Mesenchymal stem cell (in vitro differentiated cells and primary cell): ENCODE data around the gene AUTS2.

Experiments
- DNase-seq: peaks from one replicate; pipeline ENCODE4 v3.0.0-alpha.2; 2013
- H2AFZ ChIP-seq: one replicate; pipeline ENCODE4 v1.6.1; 2013; ENCODE audit warnings: low read depth, mild to moderate bottlenecking, control low read depth, inconsistent platforms, low read length, moderate library complexity
- H2AK5ac ChIP-seq: 2 replicates; pipeline ENCODE4 v1.6.1; 2013; ENCODE audit warnings: low read length, moderate library complexity, mild to moderate bottlenecking, inconsistent platforms; ENCODE audit not compliant: severe bottlenecking
- H2BK120ac ChIP-seq: one replicate; pipeline ENCODE4 v1.6.1; 2013; ENCODE audit warnings: low read depth, mild to moderate bottlenecking, inconsistent platforms, low read length, moderate library complexity
- H2BK12ac ChIP-seq, 2 experiments: one replicate each; pipeline ENCODE4 v1.6.1; 2013; ENCODE audit warnings: inconsistent platforms in 2 of 2, low read length in 2 of 2, mild to moderate bottlenecking in 2 of 2, moderate library complexity in 2 of 2, control low read depth in 1 of 2
- H2BK15ac ChIP-seq: one replicate; pipeline ENCODE4 v1.6.1; 2013; ENCODE audit warnings: mild to moderate bottlenecking, low read depth, inconsistent platforms; ENCODE audit not compliant: poor library complexity, severe bottlenecking
- H2BK5ac ChIP-seq: 2 replicates; pipeline ENCODE4 v1.6.1; 2013; ENCODE audit warnings: low read depth, mild to moderate bottlenecking, low read length, control low read depth, inconsistent platforms; ENCODE audit not compliant: poor library complexity, severe bottlenecking
- H3K14ac ChIP-seq, 2 experiments: one replicate each; pipeline ENCODE4 v1.6.1; 2013; ENCODE audit warnings: inconsistent platforms in 2 of 2, low read length in 2 of 2, control low read depth in 1 of 2, mild to moderate bottlenecking in 1 of 2, moderate library complexity in 1 of 2
- H3K18ac ChIP-seq, 2 experiments: one replicate each; pipeline ENCODE4 v1.6.1; 2013; ENCODE audit warnings: inconsistent platforms in 2 of 2, low read length in 2 of 2, control low read depth in 1 of 2, low read depth in 1 of 2, mild to moderate bottlenecking in 1 of 2
- H3K23ac ChIP-seq, 2 experiments: one replicate each; pipeline ENCODE4 v1.6.1; 2013; ENCODE audit warnings: inconsistent platforms in 2 of 2, low read length in 2 of 2, mild to moderate bottlenecking in 2 of 2, moderate library complexity in 2 of 2, control low read depth in 1 of 2
- H3K27ac ChIP-seq: 2 replicates; pipeline ENCODE4 v1.5.1; 2013; ENCODE audit warnings: mild to moderate bottlenecking, moderate library complexity, low read length, control low read depth, inconsistent platforms; ENCODE audit not compliant: poor library complexity, severe bottlenecking
- H3K27me3 ChIP-seq, 2 experiments: 2 replicates each; pipeline versions ENCODE4 v1.6.1 to v1.7.0; 2013; ENCODE audit warnings: low read length in 2 of 2, mild to moderate bottlenecking in 2 of 2, moderate library complexity in 2 of 2, control low read depth in 1 of 2, inconsistent platforms in 1 of 2; ENCODE audit not compliant: control insufficient read depth in 1 of 2, insufficient read depth in 1 of 2
- H3K36me3 ChIP-seq, 2 experiments: 2 replicates each; pipeline versions ENCODE4 v1.6.1 to v1.7.0; 2013; ENCODE audit warnings: low read length in 2 of 2, control low read depth in 1 of 2, inconsistent platforms in 1 of 2, low read depth in 1 of 2, mild to moderate bottlenecking in 1 of 2; ENCODE audit not compliant: insufficient read depth in 2 of 2, control insufficient read depth in 1 of 2
- H3K4ac ChIP-seq, 2 experiments: one replicate each; pipeline ENCODE4 v1.6.1; 2013; ENCODE audit warnings: inconsistent platforms in 2 of 2, low read length in 2 of 2, mild to moderate bottlenecking in 2 of 2, moderate library complexity in 2 of 2, control low read depth in 1 of 2, low read depth in 1 of 2
- H3K4me1 ChIP-seq: 2 replicates; pipeline ENCODE4 v1.6.1; 2013; ENCODE audit warnings: low read depth, low read length, control low read depth; ENCODE audit not compliant: control insufficient read depth, insufficient read depth
- H3K4me2 ChIP-seq: 2 replicates; pipeline ENCODE4 v1.6.1; 2013; ENCODE audit warnings: low read length, mild to moderate bottlenecking, inconsistent platforms; ENCODE audit not compliant: poor library complexity, severe bottlenecking
- H3K4me3 ChIP-seq, 2 experiments: 2 replicates each; pipeline versions ENCODE4 v1.5.1 to v1.7.0; 2013; ENCODE audit warnings: low read length in 2 of 2, mild to moderate bottlenecking in 2 of 2, control low read depth in 1 of 2, low read depth in 1 of 2; ENCODE audit not compliant: insufficient read depth in 1 of 2
- H3K79me1 ChIP-seq: replicated peaks from 2 replicates; pipeline ENCODE4 v1.6.1; 2013; ENCODE audit warnings: mild to moderate bottlenecking, control low read depth, low read length, inconsistent platforms; ENCODE audit not compliant: poor library complexity, severe bottlenecking
- H3K9ac ChIP-seq: 2 replicates; pipeline ENCODE4 v1.7.0; 2013; ENCODE audit warnings: mild to moderate bottlenecking, low read length, moderate library complexity
- H3K9me3 ChIP-seq: 2 replicates; pipeline ENCODE4 v1.7.0; 2013; ENCODE audit warnings: mild to moderate bottlenecking, low read length; ENCODE audit not compliant: control insufficient read depth
- H4K8ac ChIP-seq: one replicate; pipeline ENCODE4 v1.6.1; 2013; ENCODE audit warnings: inconsistent platforms, mild to moderate bottlenecking, low read length, moderate library complexity
- H4K91ac ChIP-seq: one replicate; pipeline ENCODE4 v1.6.1; 2013; ENCODE audit warnings: mild to moderate bottlenecking, low read length, inconsistent platforms
- WGBS: methylation state at CpG from one replicate; pipeline ENCODE4 v1.1.7; 2013; ENCODE audit warnings: mixed read lengths; 5-methylcytosine and 5-hydroxymethylcytosine counted together

AUTS2 gene

GRCh38 chr7:69640925-69641594 is 42.8 kb downstream of the AUTS2 start:
- no peak overlapping the region for H2BK15ac ChIP-seq
- no peaks in the 10 kb centered on the region for H3K27me3 ChIP-seq
- H3K23ac ChIP-seq, result no peak overlapping the region
- peaks cover 3% of the 10 kb centered on the region for H3K4me1 ChIP-seq
- no peak overlapping the region for H2BK5ac ChIP-seq
- no peak overlapping the region for H3K9ac ChIP-seq
- peaks cover 23% of the 10 kb centered on the region for H3K79me1 ChIP-seq
- H3K27ac ChIP-seq, result no peak overlapping the region
- no peak overlapping the region for H3K14ac ChIP-seq
- H2AFZ ChIP-seq, result no peak overlapping the region
- H3K4ac ChIP-seq, result no peak overlapping the region
- H4K91ac ChIP-seq, result no peak overlapping the region
- H2AK5ac ChIP-seq, result no peak overlapping the region
- no peak overlapping the region for H2BK120ac ChIP-seq
- no peak overlapping the region for H3K4me2 ChIP-seq
- H3K36me3 ChIP-seq, result no peaks in the 10 kb centered on the region
- no peak overlapping the region for H3K4me3 ChIP-seq
- no peak overlapping the region for H4K8ac ChIP-seq
- H3K18ac ChIP-seq, result no peak overlapping the region
- WGBS, result 56% methylated on average over 5 of the region's 5 CpGs
- no peak for DNase-seq
- H3K9me3 ChIP-seq, result no peaks in the 10 kb centered on the region
- no peak overlapping the region for H2BK12ac ChIP-seq

- Histone ChIP-seq H4K8ac (no peak overlapping the region), H3K27me3 (no peaks in the 10 kb centered on the region), H2BK15ac (no peak overlapping the region), H2AK5ac (no peak overlapping the region), H2BK120ac (no peak overlapping the region), H2AFZ (no peak overlapping the region), H3K23ac (no peak overlapping the region), H3K4ac (no peak overlapping the region), H3K27ac (no peak overlapping the region), H3K36me3 (no peaks in the 10 kb centered on the region), H2BK12ac (no peak overlapping the region), H2BK5ac (no peak overlapping the region), H3K4me2 (no peak overlapping the region), H3K18ac (no peak overlapping the region), H3K4me3 (no peak overlapping the region), H3K14ac (no peak overlapping the region), H4K91ac (no peak overlapping the region), H3K9ac (no peak overlapping the region), H3K9me3 (no peaks in the 10 kb centered on the region), H3K4me1 (peaks cover 3% of the 10 kb centered on the region), H3K79me1 (peaks cover 25% of the 10 kb centered on the region)
- DNase-seq, result no peak
- WGBS, result 79% methylated on average over 3 of the region's 4 CpGs
These were observed 45.0 kb downstream of the AUTS2 start for GRCh38 chr7:69643265-69643664.

- H3K4ac ChIP-seq, result no peak overlapping the region
- 51% methylated on average over 3 of the region's 3 CpGs for WGBS
- no peak overlapping the region for H2BK12ac ChIP-seq
These were observed 45.6 kb downstream of the AUTS2 start for GRCh38 chr7:69643708-69644445.

GRCh38 chr7:69645683-69646082 is 47.4 kb downstream of the AUTS2 start:
- WGBS, result no CpG with 5 or more reads among the region's 4 CpGs
- H2BK12ac ChIP-seq, result no peak overlapping the region
- no peaks in the 10 kb centered on the region for H3K27me3 ChIP-seq
- peaks cover 3% of the 10 kb centered on the region for H3K4me1 ChIP-seq
- H2AK5ac ChIP-seq, result no peak overlapping the region
- H2BK15ac ChIP-seq, result no peak overlapping the region
- H3K4ac ChIP-seq, result no peak overlapping the region
- H3K27ac ChIP-seq, result no peak overlapping the region
- H3K18ac ChIP-seq, result no peak overlapping the region
- no peak overlapping the region for H2AFZ ChIP-seq
- no peaks in the 10 kb centered on the region for H3K36me3 ChIP-seq
- no peak overlapping the region for H3K14ac ChIP-seq
- no peak overlapping the region for H3K4me3 ChIP-seq
- no peak overlapping the region for H2BK5ac ChIP-seq
- no peak overlapping the region for H3K4me2 ChIP-seq
- no peak overlapping the region for H2BK120ac ChIP-seq
- no peak overlapping the region for H3K23ac ChIP-seq
- peaks cover 32% of the 10 kb centered on the region for H3K79me1 ChIP-seq
- no peak overlapping the region for H4K91ac ChIP-seq
- no peak for DNase-seq
- H3K9me3 ChIP-seq, result no peaks in the 10 kb centered on the region
- H4K8ac ChIP-seq, result no peak overlapping the region
- no peak overlapping the region for H3K9ac ChIP-seq

More at GRCh38 chr7:69643708-69644445, 45.6 kb downstream of the AUTS2 start:
- H2BK120ac ChIP-seq, result no peak overlapping the region
- H3K14ac ChIP-seq, result no peak overlapping the region
- H2BK15ac ChIP-seq, result no peak overlapping the region
- no peak overlapping the region for H2AFZ ChIP-seq
- no peak overlapping the region for H3K18ac ChIP-seq
- H4K8ac ChIP-seq, result no peak overlapping the region
- no peak overlapping the region for H2AK5ac ChIP-seq
- H3K4me3 ChIP-seq, result no peak overlapping the region
- H3K4me2 ChIP-seq, result no peak overlapping the region
- H3K79me1 ChIP-seq, result peaks cover 26% of the 10 kb centered on the region
- no peak overlapping the region for H3K23ac ChIP-seq
- no peak overlapping the region for H4K91ac ChIP-seq
- H2BK5ac ChIP-seq, result no peak overlapping the region
- peaks cover 3% of the 10 kb centered on the region for H3K4me1 ChIP-seq
- DNase-seq, result no peak
- no peaks in the 10 kb centered on the region for H3K27me3 ChIP-seq
- H3K9ac ChIP-seq, result no peak overlapping the region
- no peaks in the 10 kb centered on the region for H3K36me3 ChIP-seq
- no peak overlapping the region for H3K27ac ChIP-seq
- no peaks in the 10 kb centered on the region for H3K9me3 ChIP-seq
